Peyer's patch (tissue), 4 donors: ENCODE data around the gene PEMT.

Experiments used
- POLR2A ChIP-seq, 2 donors: fragments of 450-650 bp; IDR thresholded peaks; one replicate each; pipeline ENCODE4 v1.5.1; 2017; ENCODE audit warnings: antibody characterized with exemption in 2 of 2, mild to moderate bottlenecking in 2 of 2, moderate library complexity in 2 of 2
- TF ChIP-seq, protein P1 (sequence below), 6 experiments: fragments of 450-650 bp in 4 of 6; fragments of 200-600 bp in 2 of 6; sonication (generic) in 1 of 6; IDR thresholded peaks; one replicate each; pipeline ENCODE4 v1.5.1; 2017 to 2019; ENCODE audit warnings: antibody characterized with exemption in 6 of 6, mild to moderate bottlenecking in 3 of 6, moderate library complexity in 1 of 6

DNA sequence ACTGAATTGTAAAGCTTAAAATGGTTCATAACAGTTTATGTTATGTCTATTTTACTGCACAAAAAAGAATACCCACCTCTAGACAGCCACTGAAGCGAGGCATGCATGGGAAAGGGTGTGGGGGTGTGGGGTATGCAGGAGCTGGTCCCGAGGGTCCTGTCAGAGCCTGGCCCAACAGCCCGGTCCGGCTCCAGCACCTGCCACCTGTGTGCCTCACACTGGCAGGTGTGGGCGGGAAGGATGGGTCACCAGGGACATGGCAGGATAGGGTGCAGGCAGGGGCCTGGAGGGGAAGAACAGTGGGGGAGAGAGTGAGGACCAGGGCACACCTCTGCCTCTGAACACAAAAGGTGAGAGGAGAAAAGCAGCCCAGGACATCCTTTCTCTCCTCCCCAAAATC lies 72.6 kb downstream of the PEMT start:
- TF ChIP-seq, protein P1, sequence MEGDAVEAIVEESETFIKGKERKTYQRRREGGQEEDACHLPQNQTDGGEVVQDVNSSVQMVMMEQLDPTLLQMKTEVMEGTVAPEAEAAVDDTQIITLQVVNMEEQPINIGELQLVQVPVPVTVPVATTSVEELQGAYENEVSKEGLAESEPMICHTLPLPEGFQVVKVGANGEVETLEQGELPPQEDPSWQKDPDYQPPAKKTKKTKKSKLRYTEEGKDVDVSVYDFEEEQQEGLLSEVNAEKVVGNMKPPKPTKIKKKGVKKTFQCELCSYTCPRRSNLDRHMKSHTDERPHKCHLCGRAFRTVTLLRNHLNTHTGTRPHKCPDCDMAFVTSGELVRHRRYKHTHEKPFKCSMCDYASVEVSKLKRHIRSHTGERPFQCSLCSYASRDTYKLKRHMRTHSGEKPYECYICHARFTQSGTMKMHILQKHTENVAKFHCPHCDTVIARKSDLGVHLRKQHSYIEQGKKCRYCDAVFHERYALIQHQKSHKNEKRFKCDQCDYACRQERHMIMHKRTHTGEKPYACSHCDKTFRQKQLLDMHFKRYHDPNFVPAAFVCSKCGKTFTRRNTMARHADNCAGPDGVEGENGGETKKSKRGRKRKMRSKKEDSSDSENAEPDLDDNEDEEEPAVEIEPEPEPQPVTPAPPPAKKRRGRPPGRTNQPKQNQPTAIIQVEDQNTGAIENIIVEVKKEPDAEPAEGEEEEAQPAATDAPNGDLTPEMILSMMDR (IDR thresholded peaks at IDR 0.05) = no peak
- no peak for TF ChIP-seq POLR2A (IDR thresholded peaks at IDR 0.05)
